Panc1 (cell line): ENCODE data around the gene CHERP. TPM values are rescaled to one million over a fixed set of nuclear protein-coding genes. Genes with fewer than 3 reads are reported as not detected.

Source experiments
- ATAC-seq: fragments of 200-7000 bp; cut with Tn5 transposase; 2 replicates; pipeline ENCODE4 v1.9.1; 2020; ENCODE audit warnings: mild to moderate bottlenecking, moderate library complexity
- BruUV-seq: library from RNA; stranded (reverse); fragments of 400-500 nt; replicated peaks from 2 replicates; lab custom pipeline; 2021; lab: Mats Ljungman, UMichigan
- CTCF ChIA-PET: fragments of 300-600 bp; sonication (Branson Sonifier 250); formaldehyde crosslinking; loops from one replicate; lab custom pipeline; 2022; ENCODE audit warnings: antibody characterized with exemption; lab: Charles Lee
- POLR2A ChIA-PET: fragments of 300-600 bp; sonication (Branson Sonifier 250); formaldehyde crosslinking; loops from one replicate; lab custom pipeline; 2022; ENCODE audit warnings: antibody characterized with exemption; lab: Charles Lee
- DNase-seq: peaks from one replicate; pipeline ENCODE4 v3.0.0-alpha.2; 2010; ENCODE audit warnings: low read depth, low spot score
- H3K27ac ChIP-seq: 2 replicates; pipeline ENCODE4 v1.5.1; 2011; ENCODE audit warnings: mild to moderate bottlenecking, low read length, inconsistent platforms
- H3K27me3 ChIP-seq: fragments of 200-500 bp; sonication (Bioruptor generic); 2 replicates; pipeline ENCODE4 v1.6.0; 2014; ENCODE audit warnings: low read length, inconsistent platforms; ENCODE audit not compliant: control insufficient read depth, insufficient read depth
- H3K36me3 ChIP-seq: fragments of 200-500 bp; sonication (Bioruptor generic); 2 replicates; pipeline ENCODE4 v1.5.1; 2014; ENCODE audit warnings: inconsistent platforms, mild to moderate bottlenecking, low read length, moderate library complexity; ENCODE audit not compliant: control insufficient read depth, insufficient read depth
- H3K4me1 ChIP-seq: 2 replicates; pipeline ENCODE4 v1.5.1; 2011; ENCODE audit warnings: inconsistent platforms, mild to moderate bottlenecking, low read length, moderate library complexity; ENCODE audit not compliant: control insufficient read depth, insufficient read depth
- H3K4me3 ChIP-seq, 2 experiments: 2 replicates each; pipeline ENCODE4 v1.5.1; 2011 to 2012; ENCODE audit warnings: low read depth in 2 of 2, low read length in 2 of 2, mild to moderate bottlenecking in 2 of 2, inconsistent platforms in 1 of 2, moderate library complexity in 1 of 2
- H3K9me3 ChIP-seq: fragments of 200-500 bp; sonication (Bioruptor generic); 2 replicates; pipeline ENCODE4 v1.5.1; 2014; ENCODE audit warnings: low read depth, mild to moderate bottlenecking, inconsistent platforms, low read length, moderate library complexity; ENCODE audit not compliant: control insufficient read depth, insufficient read depth
- CTCF ChIP-seq: fragments of 450-650 bp; IDR thresholded peaks from 2 replicates; pipeline ENCODE4 v1.5.1; 2017; ENCODE audit warnings: mild to moderate bottlenecking
- POLR2AphosphoS5 ChIP-seq: IDR thresholded peaks from 2 replicates; pipeline ENCODE4 v1.6.1; 2012; ENCODE audit warnings: mild to moderate bottlenecking, low read depth, low read length, moderate library complexity
- SIN3A ChIP-seq: IDR thresholded peaks from 2 replicates; pipeline ENCODE4 v1.6.1; 2012; ENCODE audit warnings: low read depth, mild to moderate bottlenecking, low read length, moderate library complexity, borderline replicate concordance; ENCODE audit not compliant: insufficient read depth
- TCF7L2 ChIP-seq: IDR thresholded peaks from 2 replicates; pipeline ENCODE4 v1.6.1; 2011; ENCODE audit warnings: mild to moderate bottlenecking, low read depth, low read length, inconsistent platforms
- in situ Hi-C: cut with HindIII; loops from 2 replicates; pipeline ENCODE4 v1.10.0; 2016; ENCODE audit warnings: low sequenced_read_pairs, low pct_unique_long_range_greater_than_20kb
- intact Hi-C: fragments of 100-400 bp; cut with micrococcal nuclease; formaldehyde crosslinking; loops from one replicate; pipeline ENCODE4 v1.10.0; 2022; ENCODE audit not compliant: unreplicated experiment
- total RNA-seq: library from RNA; stranded (reverse); gene quantifications from one replicate; pipeline ENCODE4 v1.2.1, GENCODE V29; 2021; ENCODE audit not compliant: unreplicated experiment
- TF ChIP-seq, protein P1 (sequence below), 2 experiments: IDR thresholded peaks; 2 replicates each; pipeline ENCODE4 v1.6.1; 2011 to 2012; ENCODE audit warnings: low read depth in 2 of 2, control low read depth in 1 of 2, low read length in 1 of 2, mild to moderate bottlenecking in 1 of 2, moderate library complexity in 1 of 2; ENCODE audit not compliant: insufficient read depth in 1 of 2

The CHERP gene
- total RNA-seq, 1 experiment from 2014 or later: 48.3 TPM

DNA sequence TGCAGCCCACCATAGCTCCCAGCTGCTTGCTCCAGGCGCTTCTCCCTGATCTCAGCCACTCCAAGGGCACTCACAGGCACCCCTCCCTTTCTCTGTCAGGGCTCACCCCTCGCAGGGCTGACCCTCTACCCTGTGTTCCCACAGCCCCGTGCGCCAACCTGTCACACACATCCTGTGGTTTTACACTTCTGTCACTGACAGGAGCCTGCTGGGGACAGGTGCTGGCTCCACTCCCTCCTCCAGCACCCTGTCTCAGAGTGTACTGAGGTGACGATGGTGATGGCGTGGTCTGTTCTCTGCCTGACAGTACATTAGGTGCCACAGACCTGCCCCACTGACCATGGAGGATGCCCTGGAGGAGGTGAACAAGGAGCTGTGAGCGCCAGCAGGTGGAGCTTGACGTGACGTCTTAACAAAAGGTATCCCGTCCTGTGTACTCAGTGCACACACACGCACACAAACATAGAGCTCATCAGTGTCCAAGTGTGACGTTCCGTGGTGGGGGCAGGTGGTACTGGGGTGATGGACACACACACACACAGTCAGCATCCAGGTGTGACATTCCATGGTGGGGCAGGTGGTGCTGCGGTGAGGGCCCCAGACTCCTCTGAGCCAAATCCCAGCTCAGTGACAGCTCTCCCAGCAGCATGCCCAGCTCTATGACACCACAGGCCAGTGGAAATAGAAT is 25.2 kb downstream of the CHERP start:
- no TSS peak for BruUV-seq
- H3K4me3 ChIP-seq: no peak overlapping the region
- CTCF ChIA-PET: no interaction called here
- no peaks in the 10 kb centered on the region for H3K4me1 ChIP-seq
- no peak for TF ChIP-seq SIN3A
- TF ChIP-seq POLR2AphosphoS5: no peak
- TF ChIP-seq TCF7L2: no peak
- TF ChIP-seq, protein P1, sequence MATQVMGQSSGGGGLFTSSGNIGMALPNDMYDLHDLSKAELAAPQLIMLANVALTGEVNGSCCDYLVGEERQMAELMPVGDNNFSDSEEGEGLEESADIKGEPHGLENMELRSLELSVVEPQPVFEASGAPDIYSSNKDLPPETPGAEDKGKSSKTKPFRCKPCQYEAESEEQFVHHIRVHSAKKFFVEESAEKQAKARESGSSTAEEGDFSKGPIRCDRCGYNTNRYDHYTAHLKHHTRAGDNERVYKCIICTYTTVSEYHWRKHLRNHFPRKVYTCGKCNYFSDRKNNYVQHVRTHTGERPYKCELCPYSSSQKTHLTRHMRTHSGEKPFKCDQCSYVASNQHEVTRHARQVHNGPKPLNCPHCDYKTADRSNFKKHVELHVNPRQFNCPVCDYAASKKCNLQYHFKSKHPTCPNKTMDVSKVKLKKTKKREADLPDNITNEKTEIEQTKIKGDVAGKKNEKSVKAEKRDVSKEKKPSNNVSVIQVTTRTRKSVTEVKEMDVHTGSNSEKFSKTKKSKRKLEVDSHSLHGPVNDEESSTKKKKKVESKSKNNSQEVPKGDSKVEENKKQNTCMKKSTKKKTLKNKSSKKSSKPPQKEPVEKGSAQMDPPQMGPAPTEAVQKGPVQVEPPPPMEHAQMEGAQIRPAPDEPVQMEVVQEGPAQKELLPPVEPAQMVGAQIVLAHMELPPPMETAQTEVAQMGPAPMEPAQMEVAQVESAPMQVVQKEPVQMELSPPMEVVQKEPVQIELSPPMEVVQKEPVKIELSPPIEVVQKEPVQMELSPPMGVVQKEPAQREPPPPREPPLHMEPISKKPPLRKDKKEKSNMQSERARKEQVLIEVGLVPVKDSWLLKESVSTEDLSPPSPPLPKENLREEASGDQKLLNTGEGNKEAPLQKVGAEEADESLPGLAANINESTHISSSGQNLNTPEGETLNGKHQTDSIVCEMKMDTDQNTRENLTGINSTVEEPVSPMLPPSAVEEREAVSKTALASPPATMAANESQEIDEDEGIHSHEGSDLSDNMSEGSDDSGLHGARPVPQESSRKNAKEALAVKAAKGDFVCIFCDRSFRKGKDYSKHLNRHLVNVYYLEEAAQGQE (IDR thresholded peaks at IDR 0.05; ENCODE audit: insufficient read depth in 1 of 2, low read depth in 2 of 2, low read length in 1 of 2): no peak
- TF ChIP-seq CTCF: no peak
- ATAC-seq (peak; percentile 18; the same call in 1 of the 2 replicates), DNase-seq (no peak)
- POLR2A ChIA-PET: no interaction called here
- H3K9me3 ChIP-seq: no peaks in the 10 kb centered on the region
- H3K27me3 ChIP-seq: no peaks in the 10 kb centered on the region
- no peak overlapping the region for H3K27ac ChIP-seq
- in situ Hi-C loops (no loop called here), intact Hi-C loops (no loop called here)
- H3K36me3 ChIP-seq: no peaks in the 10 kb centered on the region; the same call in 1 of the 2 replicates

- intact Hi-C loops (no loop called here), in situ Hi-C loops (no loop called here)
- H3K27me3 ChIP-seq: no peaks in the 10 kb centered on the region
- H3K4me1 ChIP-seq: no peaks in the 10 kb centered on the region
- no peak for DNase-seq
- H3K4me3 ChIP-seq: no peak overlapping the region
- no peak overlapping the region for H3K27ac ChIP-seq
- no peak for ATAC-seq
- H3K36me3 ChIP-seq: no peaks in the 10 kb centered on the region; the same call in 1 of the 2 replicates
- CTCF ChIA-PET: no interaction called here
- POLR2A ChIA-PET: no interaction called here
- no TSS peak for BruUV-seq
- H3K9me3 ChIP-seq: no peaks in the 10 kb centered on the region
- TF ChIP-seq POLR2AphosphoS5: no peak
- no peak for TF ChIP-seq SIN3A
- no peak for TF ChIP-seq TCF7L2
- TF ChIP-seq, protein P1 (IDR thresholded peaks at IDR 0.05; ENCODE audit: insufficient read depth in 1 of 2, low read depth in 2 of 2, low read length in 1 of 2): no peak
These were observed 25.9 kb downstream of the CHERP start for GRCh38 chr19:16516381-16516780.
